Fibroblast of skin of scalp (primary cell): Measurements from ENCODE around the gene ING1. TPM values are rescaled to one million over a fixed set of nuclear protein-coding genes. Genes with fewer than 3 reads are reported as not detected.
A peak's percentile ranks its signal among the peaks of the same experiment; 100 is the strongest.
"Not testable (repeated sequence)": the region's sequence is repeated elsewhere in the genome, so short reads cannot be mapped to it uniquely, and the experiment has no call there.

Source experiments
- DNase-seq: peaks from one replicate; pipeline ENCODE4 v3.0.0-alpha.2; 2013
- polyA plus RNA-seq, 2 experiments: library from polyadenylated mRNA; unstranded; fragments of 120-200 nt; gene quantifications; one replicate each; pipeline ENCODE4 v1.2.1, GENCODE V29; 2013; ENCODE audit not compliant: insufficient read length in 2 of 2

Gene ING1, protein sequence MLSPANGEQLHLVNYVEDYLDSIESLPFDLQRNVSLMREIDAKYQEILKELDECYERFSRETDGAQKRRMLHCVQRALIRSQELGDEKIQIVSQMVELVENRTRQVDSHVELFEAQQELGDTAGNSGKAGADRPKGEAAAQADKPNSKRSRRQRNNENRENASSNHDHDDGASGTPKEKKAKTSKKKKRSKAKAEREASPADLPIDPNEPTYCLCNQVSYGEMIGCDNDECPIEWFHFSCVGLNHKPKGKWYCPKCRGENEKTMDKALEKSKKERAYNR
- 16.2 TPM for polyA plus RNA-seq (2013, experiment 1 of 2; ENCODE audit: insufficient read length)
- 14.4 TPM for polyA plus RNA-seq (2013, experiment 2 of 2; ENCODE audit: insufficient read length)

DNA sequence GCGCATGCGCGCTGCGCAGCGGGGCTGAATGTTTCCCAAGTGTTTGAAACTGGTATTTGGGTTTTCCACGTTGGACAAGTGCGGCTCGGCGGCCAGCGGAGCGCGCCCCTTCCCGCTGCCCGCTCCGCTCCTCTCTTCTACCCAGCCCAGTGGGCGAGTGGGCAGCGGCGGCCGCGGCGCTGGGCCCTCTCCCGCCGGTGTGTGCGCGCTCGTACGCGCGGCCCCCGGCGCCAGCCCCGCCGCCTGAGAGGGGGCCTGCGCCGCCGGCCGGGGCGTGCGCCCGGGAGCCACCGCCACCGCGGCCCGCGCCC, at the start of gene ING1:
ING1 (plus strand) TSS at position 59 of the 311 bp plus-strand sequence. CDS start 450 bp downstream, outside the sequence.
- DNase-seq: no peak

GRCh38 chr13:110664041-110664440, 49.5 kb upstream of the ING1 start:
- no peak for DNase-seq

- DNase-seq: no peak
Measured at GRCh38 chr13:110664673-110665072, 48.8 kb upstream of the ING1 start.

DNA sequence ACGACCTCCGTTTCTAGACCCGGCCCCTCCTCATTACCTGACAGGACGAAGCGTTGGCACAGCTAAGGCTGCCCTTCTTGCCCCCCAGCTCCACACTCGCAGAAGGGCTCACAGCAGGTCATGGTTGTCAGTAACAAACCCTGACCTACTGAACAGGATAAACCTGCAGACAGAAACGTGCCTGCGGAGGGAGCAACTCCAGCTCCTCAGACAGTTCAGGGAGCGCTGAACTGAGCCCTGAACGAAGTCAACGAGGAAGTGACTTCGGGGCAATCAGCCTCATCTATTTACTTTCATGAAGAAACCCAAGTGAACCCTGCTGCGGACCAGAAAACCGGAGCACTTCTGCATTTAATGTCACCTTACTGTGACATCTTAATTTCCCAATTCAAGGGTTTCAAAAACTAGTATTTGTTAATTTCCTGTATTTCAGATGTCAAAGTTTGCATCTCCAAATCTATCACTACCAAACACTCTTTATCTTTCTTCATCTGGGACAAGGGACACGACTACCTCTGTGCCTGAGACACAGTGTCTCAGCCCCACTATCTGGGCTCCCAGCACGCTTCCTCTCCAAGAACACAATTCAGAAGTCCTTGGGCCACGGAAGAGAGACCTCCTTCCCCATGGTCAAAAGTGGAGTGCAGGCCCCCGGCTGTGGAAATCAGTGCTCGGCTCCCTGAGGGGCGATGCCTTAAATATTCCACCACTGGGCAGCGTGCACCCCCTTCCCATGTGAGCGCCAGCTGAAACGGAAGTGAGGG, 47.8 kb upstream of the ING1 start:
- DNase-seq: no peak

- DNase-seq: no peak
Measured at GRCh38 chr13:110666255-110666533, 47.3 kb upstream of the ING1 start.

DNA sequence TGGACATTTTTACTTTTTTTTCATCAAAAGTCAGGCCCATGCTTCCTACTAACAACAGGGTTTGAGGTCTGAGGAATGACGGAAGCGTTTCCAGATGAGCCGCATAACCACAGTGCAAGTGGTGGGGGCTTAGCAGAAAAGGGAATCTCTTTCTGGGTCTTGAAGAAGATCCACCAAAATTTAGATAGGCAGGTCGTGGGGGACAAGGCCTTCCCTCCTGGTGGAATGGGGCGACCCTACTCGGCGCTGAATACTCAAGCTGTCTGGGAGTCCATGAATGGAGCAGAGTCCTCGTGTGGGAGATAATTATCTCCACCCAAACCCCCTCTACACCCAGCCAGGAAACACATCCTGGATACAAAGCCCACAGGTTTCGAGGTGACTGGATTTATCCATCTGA, 44.5 kb upstream of the ING1 start:
- DNase-seq: no peak

- not testable (repeated sequence) for DNase-seq
Measured at GRCh38 chr13:110669814-110670213, 43.7 kb upstream of the ING1 start.

- no peak for DNase-seq
Measured at GRCh38 chr13:110676595-110677587, 36.6 kb upstream of the ING1 start.

DNA sequence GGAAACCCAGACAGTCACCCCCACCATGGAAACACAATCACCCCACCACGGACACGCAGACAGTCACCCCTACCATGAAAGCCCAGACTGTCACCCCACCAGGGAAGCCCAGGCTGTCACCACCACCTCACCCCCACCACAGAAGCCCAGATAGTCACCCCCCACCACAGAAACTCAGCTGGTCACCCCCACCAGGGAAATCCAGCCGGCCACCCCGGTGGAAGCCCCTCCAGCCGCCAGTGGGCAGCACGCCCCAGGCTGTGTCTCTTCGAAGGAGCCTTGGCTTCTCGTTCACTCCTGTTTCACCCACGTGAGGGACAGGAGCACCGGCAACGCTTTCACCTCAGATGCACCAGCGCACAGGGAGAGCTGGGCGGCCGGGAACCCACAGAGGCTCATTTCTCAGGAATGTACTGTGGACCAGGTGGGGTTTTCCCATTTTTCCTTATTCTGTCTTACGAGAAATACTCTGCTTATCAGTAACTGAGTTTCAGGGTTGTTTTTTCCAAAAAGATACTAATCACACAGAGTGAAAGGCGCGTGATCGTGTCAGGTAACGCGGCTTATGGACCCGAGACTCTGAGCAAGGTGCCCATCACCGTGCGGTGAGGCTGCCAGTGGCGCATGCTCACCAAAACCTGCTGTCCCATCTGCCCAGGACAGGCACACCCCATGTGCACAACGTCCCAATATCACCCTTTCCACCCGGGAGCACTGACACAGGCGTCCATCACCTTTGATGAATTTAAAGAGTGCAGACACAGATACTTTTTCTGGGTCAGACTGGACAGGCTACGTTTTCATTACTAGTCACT, 35.6 kb upstream of the ING1 start:
- peak; percentile 2 for DNase-seq

DNA sequence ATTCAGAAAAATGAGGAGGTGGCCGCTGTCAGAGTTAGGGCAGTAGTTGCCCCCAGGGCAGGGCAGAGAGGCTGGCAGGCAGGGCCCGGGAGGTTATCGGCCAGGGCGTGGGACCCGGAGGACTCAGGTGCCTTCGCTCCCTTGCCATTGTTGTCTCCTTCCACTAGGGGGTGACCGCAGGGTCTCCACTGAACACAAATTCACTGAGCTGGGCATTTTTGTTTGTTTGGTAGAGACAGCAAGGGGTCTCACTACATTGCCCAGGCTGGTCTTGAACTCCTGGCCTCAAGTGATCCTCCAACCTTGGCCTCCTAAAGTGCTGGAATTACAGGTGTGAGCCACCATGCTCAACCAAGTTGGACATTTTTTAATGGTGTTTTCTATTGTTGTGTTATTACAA, 32.6 kb upstream of the ING1 start:
- no peak for DNase-seq

GRCh38 chr13:110681868-110682550, 31.5 kb upstream of the ING1 start:
- no peak for DNase-seq

GRCh38 chr13:110682746-110683145, 30.8 kb upstream of the ING1 start:
- no peak for DNase-seq

GRCh38 chr13:110683203-110683883, 30.2 kb upstream of the ING1 start:
- DNase-seq: no peak

DNA sequence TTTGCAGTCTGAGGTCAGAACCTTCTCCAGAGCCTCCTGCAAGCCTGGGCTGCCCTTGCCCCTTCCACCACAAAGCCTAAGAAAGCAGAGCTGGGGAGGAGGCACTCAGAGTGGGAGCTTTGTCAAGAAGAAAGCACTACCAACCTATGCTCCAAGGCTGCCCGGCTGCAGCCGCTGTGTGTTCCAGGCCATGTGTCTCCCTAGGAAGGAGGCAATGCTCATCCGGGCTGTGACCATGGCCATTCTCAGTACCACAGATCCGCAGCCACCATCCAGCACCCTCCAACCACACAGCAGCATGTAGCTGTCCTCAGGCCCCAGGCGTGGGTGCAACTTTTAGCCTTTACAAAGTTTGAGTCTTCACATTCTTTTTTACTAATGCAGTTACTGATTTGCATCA, 29.6 kb upstream of the ING1 start:
- DNase-seq: no peak

- no peak for DNase-seq
Measured at GRCh38 chr13:110684388-110685056, 29.0 kb upstream of the ING1 start.

- no peak for DNase-seq
Measured at GRCh38 chr13:110685305-110686020, 28.0 kb upstream of the ING1 start.

GRCh38 chr13:110687736-110688135, 25.8 kb upstream of the ING1 start:
- DNase-seq: no peak

- DNase-seq: no peak
Measured at GRCh38 chr13:110689041-110689440, 24.5 kb upstream of the ING1 start.

DNA sequence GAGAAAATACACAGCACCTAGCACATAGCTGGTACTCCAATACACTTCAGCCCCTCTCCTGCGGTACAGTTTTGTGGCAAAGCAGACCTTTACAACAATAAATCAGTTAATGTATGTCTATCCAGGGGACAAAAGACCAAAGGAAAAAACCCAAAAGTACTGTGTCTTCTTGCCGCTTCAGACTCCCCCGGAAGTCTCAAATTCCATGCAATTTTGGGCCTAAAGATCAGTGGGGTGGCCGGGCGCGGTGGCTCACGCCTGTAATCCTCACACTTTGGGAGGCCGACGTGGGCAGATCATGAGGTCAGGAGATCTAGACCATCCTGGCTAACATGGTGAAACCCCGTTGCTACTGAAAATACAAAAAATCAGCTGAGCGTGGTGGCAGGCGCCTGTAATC, 23.8 kb upstream of the ING1 start:
- no peak for DNase-seq

DNA sequence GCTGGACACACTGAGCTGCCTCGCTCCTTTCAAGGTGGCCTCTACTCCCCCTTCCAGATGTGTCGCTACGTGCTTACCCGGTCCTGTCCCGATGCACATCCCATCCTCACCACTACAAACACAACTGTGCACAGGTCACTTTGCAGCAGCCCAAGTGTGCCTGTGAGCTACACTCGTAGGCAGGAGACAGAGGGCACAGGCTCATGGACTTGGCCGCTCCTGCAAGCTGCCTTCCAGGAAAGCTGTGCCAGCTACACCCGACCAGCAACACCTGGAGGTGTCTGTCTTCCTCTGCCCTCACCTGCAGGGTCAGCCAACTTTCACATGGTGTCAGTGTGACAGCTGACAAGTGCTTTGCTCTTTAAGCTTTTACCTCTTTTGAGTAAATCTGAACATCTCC, 23.0 kb upstream of the ING1 start:
- DNase-seq: no peak
